ENCODE data around the gene CLDN1.

Gene CLDN1

DNA sequence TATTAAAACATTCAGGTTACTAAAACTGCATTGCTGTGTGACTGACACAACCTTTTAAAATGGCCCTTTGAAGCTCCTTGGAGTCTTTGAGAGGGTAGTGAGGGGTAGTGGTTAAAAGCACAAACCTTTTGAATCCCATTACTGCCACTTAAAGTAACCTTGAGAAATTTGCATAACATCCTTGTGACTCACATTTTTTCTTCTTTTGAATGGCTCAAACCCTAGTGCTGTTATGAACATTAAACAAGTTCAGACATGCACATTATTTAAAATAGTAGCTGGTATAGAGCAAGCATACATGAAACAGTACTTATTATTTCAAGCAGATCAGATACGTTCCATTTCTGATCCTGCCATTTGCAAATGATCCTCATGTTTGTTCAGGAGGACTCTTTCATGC lies 3.7 kb upstream of the CLDN1 start:
- H3K4me3 ChIP-seq (ENCODE audit: control insufficient read depth, low read depth, low read length), result no peak overlapping the region
- peak; percentile 33 for DNase-seq (ENCODE audit: low read depth)
- TF ChIP-seq, protein P1, sequence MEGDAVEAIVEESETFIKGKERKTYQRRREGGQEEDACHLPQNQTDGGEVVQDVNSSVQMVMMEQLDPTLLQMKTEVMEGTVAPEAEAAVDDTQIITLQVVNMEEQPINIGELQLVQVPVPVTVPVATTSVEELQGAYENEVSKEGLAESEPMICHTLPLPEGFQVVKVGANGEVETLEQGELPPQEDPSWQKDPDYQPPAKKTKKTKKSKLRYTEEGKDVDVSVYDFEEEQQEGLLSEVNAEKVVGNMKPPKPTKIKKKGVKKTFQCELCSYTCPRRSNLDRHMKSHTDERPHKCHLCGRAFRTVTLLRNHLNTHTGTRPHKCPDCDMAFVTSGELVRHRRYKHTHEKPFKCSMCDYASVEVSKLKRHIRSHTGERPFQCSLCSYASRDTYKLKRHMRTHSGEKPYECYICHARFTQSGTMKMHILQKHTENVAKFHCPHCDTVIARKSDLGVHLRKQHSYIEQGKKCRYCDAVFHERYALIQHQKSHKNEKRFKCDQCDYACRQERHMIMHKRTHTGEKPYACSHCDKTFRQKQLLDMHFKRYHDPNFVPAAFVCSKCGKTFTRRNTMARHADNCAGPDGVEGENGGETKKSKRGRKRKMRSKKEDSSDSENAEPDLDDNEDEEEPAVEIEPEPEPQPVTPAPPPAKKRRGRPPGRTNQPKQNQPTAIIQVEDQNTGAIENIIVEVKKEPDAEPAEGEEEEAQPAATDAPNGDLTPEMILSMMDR (conservative IDR thresholded peaks at IDR 0.05; ENCODE audit: control insufficient read depth, insufficient read depth, low read depth, low read length), result no peak

DNA sequence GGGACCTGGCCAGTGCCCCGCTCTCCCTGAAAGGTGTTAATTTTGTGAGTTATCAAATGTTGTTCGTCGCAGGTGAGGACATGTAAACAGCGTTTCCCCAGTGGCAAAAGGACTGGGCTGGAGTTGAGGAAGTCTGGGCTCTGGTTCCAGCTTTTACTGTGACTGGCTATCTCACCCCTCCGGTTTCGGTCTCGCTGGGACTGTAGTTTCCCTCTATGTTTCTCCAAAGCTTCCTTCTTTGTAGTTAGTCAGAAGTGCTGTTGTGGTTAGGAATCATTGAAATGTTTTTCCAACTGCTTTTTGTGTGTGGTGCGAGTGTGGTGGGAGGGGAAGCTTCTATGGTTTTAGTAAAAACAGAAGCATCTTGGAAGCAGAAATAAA lies 990 bp upstream of the CLDN1 start:
- H3K4me3 ChIP-seq (ENCODE audit: control insufficient read depth, low read depth, low read length), result no peak overlapping the region
- DNase-seq (ENCODE audit: low read depth), result peak; percentile 24
- TF ChIP-seq, protein P1 (conservative IDR thresholded peaks at IDR 0.05; ENCODE audit: control insufficient read depth, insufficient read depth, low read depth, low read length), result no peak

DNA sequence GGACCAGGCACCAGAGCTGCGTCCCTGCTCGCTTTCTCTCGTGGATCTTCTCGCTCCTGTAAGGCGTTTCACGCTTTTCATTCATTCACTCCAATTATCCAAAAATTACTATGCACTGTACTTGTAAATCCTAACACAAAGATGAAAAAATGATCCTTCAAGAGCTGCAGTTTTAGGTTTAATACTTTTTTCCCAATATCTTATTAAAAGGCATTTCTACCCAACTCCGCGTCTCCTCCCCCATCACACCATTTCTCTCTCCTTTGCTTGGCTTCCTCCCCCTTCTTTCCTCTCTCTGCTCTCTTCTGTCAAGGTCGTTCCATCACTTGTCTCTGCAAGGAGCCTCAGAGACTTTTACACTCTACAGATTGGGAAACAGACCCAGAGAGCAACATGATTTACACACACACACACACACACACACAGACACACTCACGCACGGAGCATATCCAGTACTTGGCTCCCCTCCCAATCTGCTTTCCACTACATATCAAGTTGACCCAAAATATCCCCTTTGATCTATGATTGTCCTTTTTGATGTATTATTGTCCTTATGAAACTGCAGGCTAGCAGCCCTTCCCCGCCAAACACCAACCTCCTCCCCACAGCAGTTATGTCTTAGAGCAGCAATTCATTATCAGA lies 479 bp upstream of the CLDN1 start:
- TF ChIP-seq, protein P1 (conservative IDR thresholded peaks at IDR 0.05; ENCODE audit: control insufficient read depth, insufficient read depth, low read depth, low read length), result no peak
- peak; percentile 38 for DNase-seq (ENCODE audit: low read depth)
- H3K4me3 ChIP-seq (ENCODE audit: control insufficient read depth, low read depth, low read length), result peak overlapping the region; percentile 61

DNA sequence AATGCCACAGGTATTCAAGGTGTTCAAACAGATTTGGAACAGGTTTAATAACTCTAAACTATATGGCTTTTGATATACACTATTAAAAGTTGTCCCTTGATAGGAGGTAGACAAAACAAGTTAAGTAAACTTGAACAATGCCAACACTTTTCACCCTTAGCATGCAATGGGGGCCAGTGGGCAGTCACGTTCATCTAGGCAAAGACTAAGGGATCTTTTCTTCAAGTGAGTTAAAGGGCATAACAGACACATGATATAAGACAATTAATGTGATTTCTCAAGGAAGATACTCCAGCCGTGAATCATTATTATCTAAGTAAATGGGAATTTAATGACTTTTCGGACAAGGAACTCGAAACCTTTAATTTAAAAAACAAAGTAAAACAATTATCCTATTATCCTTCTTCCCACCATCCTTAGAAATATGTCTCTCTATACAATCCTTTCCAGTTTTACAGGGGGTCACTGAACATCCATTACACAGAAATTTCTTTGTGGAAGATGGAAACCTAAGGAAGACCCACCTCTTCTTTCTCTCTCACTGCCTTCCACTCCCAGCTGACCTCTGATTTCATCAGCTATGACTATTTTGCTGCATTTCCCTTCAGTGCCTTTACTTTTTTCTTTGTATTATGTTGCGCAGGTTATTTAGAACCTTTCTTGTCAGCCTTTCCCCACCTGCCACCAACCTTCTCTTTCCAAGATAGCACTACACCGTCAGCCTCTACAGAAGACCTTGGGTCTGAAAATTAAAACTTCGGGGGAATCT lies 1.5 kb downstream of the CLDN1 start:
- H3K4me3 ChIP-seq (ENCODE audit: control insufficient read depth, low read depth, low read length), result no peak overlapping the region
- TF ChIP-seq, protein P1 (conservative IDR thresholded peaks at IDR 0.05; ENCODE audit: control insufficient read depth, insufficient read depth, low read depth, low read length), result no peak
- no peak for DNase-seq (ENCODE audit: low read depth)

DNA sequence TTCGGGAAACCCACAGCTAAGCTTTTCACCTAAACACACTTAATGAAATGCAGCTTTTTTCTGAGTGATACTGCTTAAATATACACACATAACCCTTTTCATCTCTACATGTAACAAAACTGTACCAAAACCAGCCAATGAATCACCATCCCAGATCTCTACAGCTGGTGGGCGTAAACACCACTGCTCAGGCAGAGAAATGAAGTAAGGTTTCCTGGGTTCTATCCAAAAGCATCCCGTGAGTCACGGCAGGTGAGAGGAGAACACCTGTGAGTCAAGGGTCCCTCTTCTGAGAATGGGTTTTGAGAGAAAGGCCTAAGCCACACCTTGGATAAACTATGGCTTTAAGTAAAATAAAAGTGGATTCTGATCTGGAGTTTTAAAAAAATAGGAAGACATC lies 2.6 kb downstream of the CLDN1 start:
- DNase-seq (ENCODE audit: low read depth), result no peak
- TF ChIP-seq, protein P1 (conservative IDR thresholded peaks at IDR 0.05; ENCODE audit: control insufficient read depth, insufficient read depth, low read depth, low read length), result no peak
- no peak overlapping the region for H3K4me3 ChIP-seq (ENCODE audit: control insufficient read depth, low read depth, low read length)

DNA sequence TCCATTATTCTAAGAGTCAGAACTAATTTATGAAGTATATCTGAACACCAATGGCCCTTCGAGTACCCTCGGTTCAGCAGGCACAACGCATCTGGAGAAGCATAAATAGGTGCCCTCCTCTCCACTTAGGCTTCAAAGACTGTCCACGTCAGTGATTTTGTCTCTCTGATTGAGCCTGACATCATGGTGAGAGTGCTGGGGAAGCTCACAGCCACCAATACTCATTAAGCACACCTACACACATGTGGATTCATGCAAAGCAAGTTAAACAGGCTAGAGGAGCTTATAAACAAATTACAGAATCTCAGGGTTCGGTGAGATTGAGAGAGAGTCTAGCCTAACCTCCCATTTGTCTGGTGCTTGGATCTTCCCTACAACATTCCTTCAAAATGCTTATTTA lies 3.6 kb downstream of the CLDN1 start:
- no peak overlapping the region for H3K4me3 ChIP-seq (ENCODE audit: control insufficient read depth, low read depth, low read length)
- DNase-seq (ENCODE audit: low read depth), result no peak
- TF ChIP-seq, protein P1 (conservative IDR thresholded peaks at IDR 0.05; ENCODE audit: control insufficient read depth, insufficient read depth, low read depth, low read length), result no peak

All from fibroblast of mammary gland (primary cell).